Psoas muscle (tissue), 8 donors: Measurements from ENCODE around the gene GPR149. TPM values are rescaled to one million over a fixed set of nuclear protein-coding genes. Genes with fewer than 3 reads are reported as not detected.
"Not testable (repeated sequence)": the region's sequence is repeated elsewhere in the genome, so short reads cannot be mapped to it uniquely, and the experiment has no call there.

ENCODE experiments used
- ATAC-seq, 4 donors: fragments of 200-7000 bp; cut with Tn5 transposase; one replicate each; pipeline ENCODE4 v1.9.1; 2020; ENCODE audit warnings: moderate library complexity in 3 of 4, mild to moderate bottlenecking in 2 of 4
- DNase-seq, 2 donors: peaks; one replicate each; pipeline ENCODE4 v3.0.0-alpha.2; 2020
- H3K27ac ChIP-seq: fragments of 200-600 bp; one replicate; pipeline ENCODE4 v1.8.0; 2022
- H3K27me3 ChIP-seq, 3 donors: fragments of 200-600 bp in 1 of 3; one replicate each; pipeline versions ENCODE4 v1.6.1 to v1.8.0; 2013 to 2022; ENCODE audit warnings: low read length in 2 of 3, mild to moderate bottlenecking in 2 of 3, moderate library complexity in 1 of 3; ENCODE audit not compliant: insufficient read depth in 3 of 3
- H3K36me3 ChIP-seq, 2 donors: fragments of 200-600 bp in 1 of 2; one replicate each; pipeline versions ENCODE4 v1.6.1 to v1.8.0; 2013 to 2022; ENCODE audit warnings: low read depth in 1 of 2, mild to moderate bottlenecking in 1 of 2, moderate library complexity in 1 of 2; ENCODE audit not compliant: insufficient read depth in 1 of 2
- H3K4me1 ChIP-seq: fragments of 200-600 bp; one replicate; pipeline ENCODE4 v1.8.0; 2022
- H3K4me3 ChIP-seq: fragments of 200-600 bp; one replicate; pipeline ENCODE4 v1.8.0; 2022; ENCODE audit warnings: mild to moderate bottlenecking
- H3K9me3 ChIP-seq: fragments of 200-600 bp; one replicate; pipeline ENCODE4 v1.8.0; 2022
- CTCF ChIP-seq: fragments of 200-600 bp; IDR thresholded peaks from one replicate; pipeline ENCODE4 v1.8.0; 2022; ENCODE audit warnings: antibody characterized with exemption
- WGBS, 3 donors: extraction: QIAGEN DNeasy Blood & Tissue Kit; methylation state at CpG; one replicate each; pipeline versions ENCODE4 v1.1.6 to v1.1.7; 2013; 5-methylcytosine and 5-hydroxymethylcytosine counted together
- intact Hi-C, 2 donors: fragments of 100-400 bp; cut with DNase I; formaldehyde crosslinking; loops; one replicate each; pipeline versions ENCODE4 v1.11.0 to v1.14.2; 2022
- polyA plus RNA-seq, 3 donors: library from polyadenylated mRNA; stranded (reverse); fragments of 200-250 nt; gene quantifications; one replicate each; pipeline ENCODE4 v1.2.3, GENCODE V29; 2013
- total RNA-seq, 4 donors: library from RNA; stranded (reverse); fragmentation: NEBNext Ultra II Directional in 2 of 4; extraction: Animal tissue kit (Norgen Biotek cat#: 25700) in 2 of 4; gene quantifications; one replicate each; pipeline versions ENCODE4 v1.2.1 to v1.2.4, GENCODE V29; 2021 to 2023
- donor health status: healthy with polysubstance abuse.
- donor health status: DM: no; HTN: no; CAD: no; lungs with moderate emphysema.
- donor health status: Bipolar disorder and iron deficiency.
- donor health status: healthy.
- donor health status: DM: yes; HTN: yes; CAD: no.
- donor health status: DM: no; HTN: no; CAD: no.
- donor health status: DM: no; HTN: no; CAD: no.
- donor health status: DM: yes; HTN: yes; CAD: no.

Gene GPR149
- total and polyA plus RNA-seq, 7 donors = not detected

GRCh38 chr3:154458560-154458959 is 28.6 kb upstream of the GPR149 start:
- TF ChIP-seq CTCF = no peak
- ATAC-seq = no peak
- Histone ChIP-seq H3K27me3 (no peaks in the 10 kb centered on the region), H3K27ac (no peak overlapping the region), H3K4me1 (no peaks in the 10 kb centered on the region), H3K36me3 (no peaks in the 10 kb centered on the region), H3K4me3 (no peak overlapping the region), H3K9me3 (peaks cover 6% of the 10 kb centered on the region)
- 71 to 73% (median 72%) methylated on average over 2 of the region's 2 CpGs for WGBS, 3 donors
- DNase-seq = no peak
- intact Hi-C loops = no loop called here

GRCh38 chr3:154439081-154439480 is 9.1 kb upstream of the GPR149 start:
- H3K27ac ChIP-seq, DNase-seq, H3K36me3 ChIP-seq, H3K9me3 ChIP-seq, H3K4me3 ChIP-seq, H3K27me3 ChIP-seq, ATAC-seq, H3K4me1 ChIP-seq, intact Hi-C loops: not testable (repeated sequence)
- WGBS, 3 donors = 78 to 89% (median 84%) methylated on average over 12 of the region's 12 CpGs

GRCh38 chr3:154431043-154431442 is 1.1 kb upstream of the GPR149 start:
- TF ChIP-seq CTCF = no peak
- Histone ChIP-seq H3K27me3 (peaks cover 0 to 25% (median 13%) of the 10 kb centered on the region in 3 donors), H3K9me3 (no peaks in the 10 kb centered on the region), H3K4me3 (no peak overlapping the region), H3K36me3 (no peaks in the 10 kb centered on the region), H3K27ac (no peak overlapping the region), H3K4me1 (no peaks in the 10 kb centered on the region)
- DNase-seq = no peak
- no peak for ATAC-seq
- WGBS, 3 donors = 82 to 88% (median 88%) methylated on average over 2 of the region's 2 CpGs
- intact Hi-C loops = no loop called here

GRCh38 chr3:154428286-154429206 is 1.4 kb downstream of the GPR149 start:
- intact Hi-C loops = no loop called here
- DNase-seq (no peak), ATAC-seq (no peak)
- Histone ChIP-seq H3K36me3 (no peaks in the 10 kb centered on the region), H3K4me3 (peak overlapping the region; percentile 6), H3K9me3 (no peaks in the 10 kb centered on the region), H3K27me3 (peaks cover 0 to 25% (median 13%) of the 10 kb centered on the region in 3 donors), H3K27ac (no peak overlapping the region), H3K4me1 (no peaks in the 10 kb centered on the region)
- WGBS, 3 donors = 1 to 3% (median 1%) methylated on average over 59 of the region's 59 CpGs
- TF ChIP-seq CTCF = no peak

- H3K27ac ChIP-seq = no peak overlapping the region
- H3K36me3 ChIP-seq = no peaks in the 10 kb centered on the region
- H3K27me3 ChIP-seq = peaks cover 0 to 25% (median 13%) of the 10 kb centered on the region in 3 donors
- no peaks in the 10 kb centered on the region for H3K4me1 ChIP-seq
- WGBS, 3 donors = 2 to 3% (median 3%) methylated on average over 29 of the region's 29 CpGs
- no peaks in the 10 kb centered on the region for H3K9me3 ChIP-seq
- H3K4me3 ChIP-seq = peak overlapping the region; percentile 6
- ATAC-seq = no peak
- intact Hi-C loops = no loop called here
- no peak for DNase-seq
- no peak for TF ChIP-seq CTCF
Measured at GRCh38 chr3:154427685-154428285, 2.2 kb downstream of the GPR149 start.
